Measurements from ENCODE around the gene SOX6.

DNA sequence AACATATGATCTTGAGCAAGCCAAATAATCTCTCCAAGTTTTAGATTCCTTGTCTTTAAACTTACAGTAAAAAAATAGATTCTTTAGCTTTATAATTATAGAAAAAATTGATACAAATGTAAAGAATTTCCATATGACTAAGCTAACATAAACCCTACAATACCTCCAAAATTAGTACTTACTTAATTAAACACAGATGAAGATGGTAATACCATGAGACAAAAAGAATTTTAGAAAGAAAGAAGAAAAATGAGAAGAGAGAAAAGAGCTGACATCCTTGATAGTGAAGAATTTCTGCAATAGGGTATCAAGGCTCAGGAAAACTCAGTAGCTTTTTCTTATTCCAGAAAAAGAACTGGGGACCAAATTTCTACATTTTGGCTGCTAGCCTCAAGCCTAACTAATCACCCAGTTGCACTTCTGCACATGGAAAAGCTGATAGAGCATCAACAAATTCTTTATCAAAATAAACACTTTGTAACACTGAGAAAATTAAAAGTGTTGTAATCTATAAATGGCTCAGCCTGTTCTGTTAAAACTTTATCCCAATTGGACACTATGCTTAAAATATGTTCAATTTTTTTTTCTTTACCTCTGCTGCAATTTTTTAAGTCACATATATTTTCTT is 24.7 kb upstream of the SOX6 start:
- no peak for TF ChIP-seq POLR2A (IDR thresholded peaks at IDR 0.05)
- TF ChIP-seq, protein P1, sequence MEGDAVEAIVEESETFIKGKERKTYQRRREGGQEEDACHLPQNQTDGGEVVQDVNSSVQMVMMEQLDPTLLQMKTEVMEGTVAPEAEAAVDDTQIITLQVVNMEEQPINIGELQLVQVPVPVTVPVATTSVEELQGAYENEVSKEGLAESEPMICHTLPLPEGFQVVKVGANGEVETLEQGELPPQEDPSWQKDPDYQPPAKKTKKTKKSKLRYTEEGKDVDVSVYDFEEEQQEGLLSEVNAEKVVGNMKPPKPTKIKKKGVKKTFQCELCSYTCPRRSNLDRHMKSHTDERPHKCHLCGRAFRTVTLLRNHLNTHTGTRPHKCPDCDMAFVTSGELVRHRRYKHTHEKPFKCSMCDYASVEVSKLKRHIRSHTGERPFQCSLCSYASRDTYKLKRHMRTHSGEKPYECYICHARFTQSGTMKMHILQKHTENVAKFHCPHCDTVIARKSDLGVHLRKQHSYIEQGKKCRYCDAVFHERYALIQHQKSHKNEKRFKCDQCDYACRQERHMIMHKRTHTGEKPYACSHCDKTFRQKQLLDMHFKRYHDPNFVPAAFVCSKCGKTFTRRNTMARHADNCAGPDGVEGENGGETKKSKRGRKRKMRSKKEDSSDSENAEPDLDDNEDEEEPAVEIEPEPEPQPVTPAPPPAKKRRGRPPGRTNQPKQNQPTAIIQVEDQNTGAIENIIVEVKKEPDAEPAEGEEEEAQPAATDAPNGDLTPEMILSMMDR (IDR thresholded peaks at IDR 0.05) = no peak
